Dendritic cell treated with granulocyte-macrophage colony-stimulating factor and Interleukin-4, amounts not matched to agents 40 ng/mL and 50 ng/mL, for 4 days (primary cell): ENCODE data around the gene CREBBP.

ENCODE experiments used
- H3K27ac Mint-ChIP-seq: one replicate; pipeline ENCODE4 v1.8.0; 2022; ENCODE audit warnings: mild to moderate bottlenecking, mixed read lengths
- H3K27me3 Mint-ChIP-seq: one replicate; pipeline ENCODE4 v1.8.0; 2022; ENCODE audit warnings: mild to moderate bottlenecking, mixed read lengths
- H3K36me3 Mint-ChIP-seq: one replicate; pipeline ENCODE4 v1.8.0; 2022; ENCODE audit warnings: low read depth, mixed read lengths
- H3K4me1 Mint-ChIP-seq: one replicate; pipeline ENCODE4 v1.8.0; 2022; ENCODE audit warnings: low read depth, mixed read lengths
- H3K4me3 Mint-ChIP-seq: one replicate; pipeline ENCODE4 v1.8.0; 2022; ENCODE audit warnings: mild to moderate bottlenecking, moderate library complexity, mixed read lengths
- H3K9me3 Mint-ChIP-seq: one replicate; pipeline ENCODE4 v1.8.0; 2022; ENCODE audit warnings: mixed read lengths
- intact Hi-C: fragments of 100-400 bp; cut with micrococcal nuclease; formaldehyde crosslinking; loops from one replicate; pipeline ENCODE4 v1.15.0; 2022

The CREBBP gene

DNA sequence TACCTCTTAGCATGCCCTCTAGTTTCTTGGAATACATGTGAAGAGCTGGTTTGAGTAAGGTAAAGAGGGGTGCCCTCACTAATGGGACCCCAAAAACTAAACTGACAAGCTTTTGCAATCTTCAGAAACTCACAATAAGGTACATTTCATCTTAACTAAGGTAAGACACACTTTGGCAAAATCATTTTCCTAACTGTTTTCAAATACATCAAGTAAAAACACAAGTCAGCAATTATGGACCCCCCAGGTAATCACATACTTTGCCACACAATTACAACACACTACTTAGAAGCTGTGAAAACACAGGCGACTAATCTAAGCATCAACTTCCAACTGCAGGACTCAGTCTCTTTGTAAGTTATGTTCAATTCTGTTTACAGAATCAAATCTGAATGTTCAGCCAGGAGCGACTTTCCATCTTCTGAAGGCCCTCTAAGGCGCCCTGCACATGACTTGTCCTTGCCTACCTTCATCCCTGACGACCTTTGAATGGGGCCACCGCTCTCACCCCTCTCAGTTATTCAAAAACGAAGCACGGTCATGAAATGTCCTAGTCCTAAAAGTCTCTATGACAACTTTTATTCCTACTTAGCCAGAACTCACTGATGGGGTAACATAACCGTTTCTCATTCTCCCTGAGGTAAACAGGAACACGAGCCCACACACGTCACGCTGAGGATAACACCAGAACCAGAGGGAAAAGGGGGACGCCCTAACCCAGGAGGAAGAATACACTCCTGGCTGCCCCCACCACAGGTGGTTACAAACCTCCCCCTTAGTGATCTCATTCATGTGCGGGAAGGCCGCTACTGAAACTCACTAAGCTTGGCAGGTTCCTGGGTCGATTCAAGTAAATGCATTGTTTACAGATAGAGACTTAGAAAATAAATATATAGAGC, 5.5 kb downstream of the CREBBP start:
- Mint-ChIP-seq H3K36me3 (peaks cover 56% of the 10 kb centered on the region), H3K4me1 (peaks cover 83% of the 10 kb centered on the region), H3K9me3 (no peaks in the 10 kb centered on the region), H3K27me3 (no peaks in the 10 kb centered on the region), H3K27ac (no peak overlapping the region), H3K4me3 (no peak overlapping the region)
- intact Hi-C loops: loop anchor here (5.0 kb wide), 2 partner anchors 83 to 183 kb away; no protein-coding TSS in a partner anchor

DNA sequence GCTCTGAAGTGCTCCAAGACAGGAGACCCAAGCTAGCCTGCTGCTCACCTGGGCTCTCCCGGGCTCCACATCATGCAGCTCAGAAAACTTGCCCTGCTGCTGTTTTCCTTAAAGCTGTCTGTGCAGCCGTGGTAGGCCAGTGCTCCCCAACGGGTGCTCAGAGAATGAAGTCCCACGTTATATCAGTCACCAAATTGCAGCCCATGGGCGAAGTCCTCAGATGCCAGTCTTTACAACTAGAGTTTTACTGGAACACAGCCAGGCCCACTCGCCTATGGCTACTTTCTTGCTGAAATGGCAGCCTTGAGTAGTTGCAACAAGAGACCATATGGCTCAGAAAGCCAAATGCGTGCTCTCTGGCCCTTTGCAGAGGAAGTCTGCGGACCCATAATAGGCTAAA, 6.3 kb downstream of the CREBBP start:
- H3K27me3 Mint-ChIP-seq: no peaks in the 10 kb centered on the region
- peaks cover 88% of the 10 kb centered on the region for H3K4me1 Mint-ChIP-seq
- H3K9me3 Mint-ChIP-seq: no peaks in the 10 kb centered on the region
- H3K27ac Mint-ChIP-seq: no peak overlapping the region
- peaks cover 53% of the 10 kb centered on the region for H3K36me3 Mint-ChIP-seq
- intact Hi-C loops: no loop called here
- H3K4me3 Mint-ChIP-seq: no peak overlapping the region

DNA sequence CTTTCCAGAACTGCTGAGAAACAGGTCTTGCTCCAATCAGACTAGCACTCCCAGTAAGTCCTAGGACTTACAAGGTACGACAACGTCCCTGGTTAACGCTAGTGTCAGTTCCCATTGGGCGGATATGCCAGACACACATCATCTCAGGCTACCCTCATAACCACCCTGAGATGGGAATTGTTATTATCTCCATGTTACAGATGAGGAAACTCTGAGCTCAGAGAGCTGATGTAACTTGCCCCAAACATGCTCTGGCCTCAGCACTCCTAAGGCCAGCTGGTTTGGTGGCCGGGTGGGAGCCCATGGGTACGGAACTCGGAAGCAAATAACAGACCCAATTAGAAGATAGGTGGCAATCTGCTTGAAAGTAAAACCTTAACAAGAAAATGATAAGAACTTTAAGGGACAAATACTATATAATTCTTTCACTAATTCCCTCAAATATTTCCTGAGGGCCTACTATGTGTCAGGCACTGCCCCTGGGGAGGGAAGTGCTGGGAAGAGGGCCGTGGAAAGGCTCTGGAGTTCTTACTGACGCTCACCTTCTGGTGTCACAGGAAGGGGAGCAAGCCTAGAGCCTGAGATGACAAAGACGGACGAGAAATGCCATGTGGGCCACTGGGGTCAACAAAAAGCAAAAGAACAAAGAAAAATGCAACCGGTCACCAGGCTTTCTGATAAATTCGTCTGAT, 6.9 kb downstream of the CREBBP start:
- peaks cover 89% of the 10 kb centered on the region for H3K4me1 Mint-ChIP-seq
- peaks cover 53% of the 10 kb centered on the region for H3K36me3 Mint-ChIP-seq
- H3K4me3 Mint-ChIP-seq: no peak overlapping the region

DNA sequence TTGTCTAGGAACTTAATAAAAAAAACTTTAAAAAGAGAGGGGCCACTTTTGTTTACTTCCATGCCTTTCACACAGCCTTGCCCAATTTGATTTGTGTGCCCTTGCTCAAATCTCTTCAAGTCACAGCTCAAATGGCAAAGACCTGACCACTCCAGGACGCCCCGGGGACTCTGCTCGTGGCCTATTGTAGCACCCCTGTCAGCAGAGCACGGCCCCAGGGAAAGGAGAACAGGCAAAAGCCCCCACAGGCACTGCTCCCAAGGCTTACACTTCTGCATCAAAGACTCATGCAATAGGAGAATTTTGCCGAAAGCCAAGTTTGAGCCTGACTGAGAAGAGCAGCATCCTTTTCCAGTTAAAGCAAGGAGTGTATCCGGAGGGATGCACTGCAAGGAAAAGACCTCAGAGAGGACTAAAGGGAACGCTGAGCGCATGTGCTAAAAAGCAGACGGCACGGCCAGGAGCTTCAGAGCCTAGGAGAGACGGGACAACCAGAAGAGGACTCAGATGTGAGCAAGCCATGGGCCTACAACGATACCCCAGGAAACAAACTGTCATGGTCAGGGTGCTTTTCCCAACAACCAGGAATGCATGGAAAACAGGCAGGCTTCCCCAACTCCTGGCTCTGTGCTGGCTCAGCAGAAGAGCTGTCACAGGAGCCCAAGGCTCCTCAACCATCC, 8.2 kb downstream of the CREBBP start:
- Mint-ChIP-seq H3K4me1 (peaks cover 81% of the 10 kb centered on the region), H3K4me3 (no peak overlapping the region), H3K27me3 (no peaks in the 10 kb centered on the region), H3K36me3 (peaks cover 40% of the 10 kb centered on the region), H3K27ac (peak overlapping the region; percentile 19), H3K9me3 (no peaks in the 10 kb centered on the region)
- intact Hi-C loops: no loop called here

More for the DNA sequence above, 6.9 kb downstream of the CREBBP start:
- Mint-ChIP-seq H3K27ac (no peak overlapping the region), H3K27me3 (no peaks in the 10 kb centered on the region), H3K9me3 (no peaks in the 10 kb centered on the region)
- intact Hi-C loops: no loop called here

DNA sequence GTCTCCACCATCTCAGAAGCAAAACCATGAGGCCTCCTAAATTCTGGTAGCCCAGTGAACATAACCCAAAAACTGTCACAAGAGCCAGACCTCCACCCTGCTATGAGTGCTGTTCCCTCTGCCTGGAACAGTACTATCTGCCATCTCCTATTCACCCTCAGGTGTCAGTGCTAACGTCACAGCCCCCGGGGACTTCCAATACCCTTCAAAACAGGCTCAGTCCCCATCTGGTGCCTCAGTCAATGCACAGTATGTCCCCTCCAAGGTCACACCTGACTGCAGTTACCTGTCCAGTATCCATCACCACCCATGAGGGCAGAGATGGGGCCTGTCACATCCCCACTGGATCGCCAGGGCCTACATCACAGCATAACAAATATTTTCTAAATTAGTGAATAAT, 11.5 kb downstream of the CREBBP start:
- intact Hi-C loops: no loop called here
- H3K27me3 Mint-ChIP-seq: no peaks in the 10 kb centered on the region
- no peak overlapping the region for H3K27ac Mint-ChIP-seq
- H3K9me3 Mint-ChIP-seq: no peaks in the 10 kb centered on the region
- H3K36me3 Mint-ChIP-seq: peaks cover 25% of the 10 kb centered on the region
- H3K4me1 Mint-ChIP-seq: peaks cover 75% of the 10 kb centered on the region
- H3K4me3 Mint-ChIP-seq: no peak overlapping the region

GRCh38 chr16:3868556-3868955, 12.0 kb downstream of the CREBBP start:
- Mint-ChIP-seq H3K4me3 (no peak overlapping the region), H3K9me3 (no peaks in the 10 kb centered on the region), H3K4me1 (peaks cover 75% of the 10 kb centered on the region), H3K27ac (no peak overlapping the region), H3K27me3 (no peaks in the 10 kb centered on the region), H3K36me3 (peaks cover 25% of the 10 kb centered on the region)
- intact Hi-C loops: no loop called here

DNA sequence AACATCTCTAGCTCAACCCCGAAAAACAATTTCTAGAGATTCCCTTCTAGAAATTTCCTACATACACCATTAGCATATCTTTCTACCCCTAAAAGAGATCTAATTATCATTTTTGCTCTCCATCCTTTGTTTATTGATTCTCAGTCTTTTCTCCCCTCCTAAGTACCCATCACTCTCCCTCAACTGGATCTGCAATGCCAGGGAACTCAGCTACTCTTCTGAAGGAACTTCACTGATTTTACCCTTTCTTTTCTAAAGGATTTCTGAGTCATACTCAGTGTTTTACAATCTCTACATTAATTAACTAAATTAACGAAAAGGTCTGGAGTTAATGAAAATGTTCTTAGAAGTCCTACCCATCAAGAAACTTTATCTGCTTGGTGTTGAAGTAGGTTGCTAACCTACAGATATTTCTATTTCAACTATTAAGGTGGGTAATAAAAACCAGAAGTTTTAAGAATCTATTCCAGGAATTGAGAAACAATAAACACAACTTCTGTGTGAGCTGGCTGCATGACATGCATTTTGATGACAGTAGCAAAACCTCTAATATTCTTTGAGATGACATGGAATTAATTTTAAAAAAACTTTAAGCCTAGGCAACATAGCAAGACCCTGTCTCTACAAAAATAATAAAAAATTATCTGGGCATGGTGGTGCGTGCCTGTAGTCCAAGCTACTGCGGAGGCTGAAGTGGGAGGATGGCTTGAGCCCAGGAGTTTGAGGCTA, 13.6 kb downstream of the CREBBP start:
- intact Hi-C loops: no loop called here
- H3K36me3 Mint-ChIP-seq: peaks cover 29% of the 10 kb centered on the region
- H3K27ac Mint-ChIP-seq: no peak overlapping the region
- no peaks in the 10 kb centered on the region for H3K27me3 Mint-ChIP-seq
- H3K4me1 Mint-ChIP-seq: peaks cover 78% of the 10 kb centered on the region
- H3K4me3 Mint-ChIP-seq: no peak overlapping the region
- no peaks in the 10 kb centered on the region for H3K9me3 Mint-ChIP-seq

- Mint-ChIP-seq H3K27ac (no peak overlapping the region), H3K9me3 (no peaks in the 10 kb centered on the region), H3K4me1 (peaks cover 75% of the 10 kb centered on the region), H3K27me3 (no peaks in the 10 kb centered on the region), H3K4me3 (no peak overlapping the region), H3K36me3 (peaks cover 24% of the 10 kb centered on the region)
- intact Hi-C loops: no loop called here
These were observed 15.3 kb downstream of the CREBBP start for GRCh38 chr16:3865241-3865640.

DNA sequence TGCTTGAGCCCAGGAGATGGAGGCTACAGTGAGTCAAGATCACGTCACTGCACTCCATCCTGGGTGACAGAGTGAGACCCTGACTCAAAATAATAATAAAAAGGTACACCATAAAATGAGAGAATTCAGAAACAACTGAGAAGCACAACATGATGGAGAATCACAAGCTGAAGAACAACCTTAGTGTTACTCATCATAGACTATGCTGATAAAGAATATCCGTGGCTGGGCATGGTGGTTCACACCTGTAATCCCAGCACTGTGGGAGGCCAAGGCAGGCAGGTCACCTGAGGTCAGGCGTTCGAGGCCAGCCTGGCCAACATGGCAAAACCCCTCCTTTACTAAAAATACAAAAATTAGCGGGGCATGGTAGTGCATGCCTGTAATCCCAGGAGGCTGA, 16.0 kb downstream of the CREBBP start:
- Mint-ChIP-seq H3K4me1 (peaks cover 78% of the 10 kb centered on the region), H3K27ac (peak overlapping the region; percentile 58), H3K4me3 (no peak overlapping the region)

GRCh38 chr16:3863587-3863986, 16.9 kb downstream of the CREBBP start:
- peak overlapping the region; percentile 58 for H3K27ac Mint-ChIP-seq
- H3K27me3 Mint-ChIP-seq: no peaks in the 10 kb centered on the region
- H3K9me3 Mint-ChIP-seq: no peaks in the 10 kb centered on the region
- peaks cover 78% of the 10 kb centered on the region for H3K4me1 Mint-ChIP-seq
- H3K4me3 Mint-ChIP-seq: no peak overlapping the region
- intact Hi-C loops: no loop called here
- peaks cover 18% of the 10 kb centered on the region for H3K36me3 Mint-ChIP-seq

More for the DNA sequence above, 16.0 kb downstream of the CREBBP start:
- intact Hi-C loops: no loop called here
- H3K9me3 Mint-ChIP-seq: no peaks in the 10 kb centered on the region
- peaks cover 24% of the 10 kb centered on the region for H3K36me3 Mint-ChIP-seq
- no peaks in the 10 kb centered on the region for H3K27me3 Mint-ChIP-seq

DNA sequence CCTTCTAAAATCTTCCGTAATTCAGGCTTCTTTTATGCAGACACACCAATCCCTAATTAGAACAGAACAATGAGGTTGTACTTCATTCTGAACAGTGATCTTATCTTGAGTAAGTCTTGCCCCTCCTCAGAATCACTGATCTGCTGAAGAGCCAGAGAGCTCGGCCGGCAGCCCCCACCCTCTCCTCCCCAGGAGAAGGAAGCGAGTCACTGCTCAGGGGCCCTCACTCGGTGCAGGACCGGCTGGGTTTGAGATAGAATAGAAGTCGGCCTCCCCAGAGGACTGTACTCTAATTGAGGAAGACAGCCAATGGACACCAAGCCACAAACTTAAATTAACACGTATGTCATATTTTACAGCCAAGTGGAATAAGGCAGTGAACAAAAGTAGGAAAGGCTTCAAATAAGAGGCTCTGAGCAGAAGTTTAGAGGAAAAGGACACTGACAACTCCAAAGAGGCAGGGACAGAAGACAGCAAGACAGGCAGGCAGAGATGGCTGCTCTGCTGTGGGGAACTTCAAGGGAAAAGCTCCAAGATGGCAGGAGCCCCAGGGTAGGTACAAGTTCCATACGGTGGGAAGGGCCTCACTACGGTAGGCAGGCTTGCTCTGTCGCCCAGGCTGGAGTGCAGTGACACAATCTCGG, 18.6 kb downstream of the CREBBP start:
- Mint-ChIP-seq H3K9me3 (no peaks in the 10 kb centered on the region), H3K36me3 (peaks cover 18% of the 10 kb centered on the region), H3K4me1 (peaks cover 87% of the 10 kb centered on the region), H3K27me3 (no peaks in the 10 kb centered on the region), H3K4me3 (peak overlapping the region; percentile 54), H3K27ac (peak overlapping the region; percentile 73)
- intact Hi-C loops: no loop called here

GRCh38 chr16:3859889-3860288, 20.6 kb downstream of the CREBBP start:
- intact Hi-C loops: no loop called here
- Mint-ChIP-seq H3K4me1 (peaks cover 88% of the 10 kb centered on the region), H3K27ac (peak overlapping the region; percentile 47), H3K27me3 (no peaks in the 10 kb centered on the region), H3K9me3 (no peaks in the 10 kb centered on the region), H3K4me3 (no peak overlapping the region), H3K36me3 (peaks cover 12% of the 10 kb centered on the region)

DNA sequence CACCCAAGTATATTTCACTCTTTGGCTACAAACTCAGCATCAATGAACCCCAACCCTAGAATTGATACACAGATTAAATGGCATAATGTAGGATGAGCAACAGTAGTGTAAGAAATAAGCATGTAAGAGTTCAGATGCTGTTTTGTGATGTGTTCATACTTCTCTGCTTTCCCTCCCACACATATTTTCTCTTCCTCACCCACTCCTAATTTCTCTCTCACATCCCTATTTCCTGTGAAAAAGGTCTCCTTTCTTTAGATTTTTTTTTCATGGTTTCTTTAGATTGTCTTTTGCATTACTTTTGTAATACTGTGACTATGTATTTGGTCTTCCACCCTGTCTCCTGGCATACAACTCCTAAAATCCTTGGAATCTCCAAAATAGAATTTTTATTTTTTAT, 21.7 kb downstream of the CREBBP start:
- Mint-ChIP-seq H3K4me1 (peaks cover 88% of the 10 kb centered on the region), H3K9me3 (no peaks in the 10 kb centered on the region), H3K27ac (peak overlapping the region; percentile 47), H3K27me3 (no peaks in the 10 kb centered on the region), H3K4me3 (peak overlapping the region; percentile 52), H3K36me3 (peaks cover 23% of the 10 kb centered on the region)
- intact Hi-C loops: no loop called here
